HG03342 (cell line): ENCODE data around the gene BGLAP.

Experiments used
- ATAC-seq: cut with Tn5 transposase; IDR thresholded peaks from one replicate; pipeline ENCODE4 v1.9.1; 2021; ENCODE audit warnings: mild to moderate bottlenecking, moderate library complexity; ENCODE audit not compliant: unreplicated experiment

Gene BGLAP

GRCh38 chr1:156289857-156290256 lies 47.9 kb downstream of the BGLAP start:
- no peak for ATAC-seq

DNA sequence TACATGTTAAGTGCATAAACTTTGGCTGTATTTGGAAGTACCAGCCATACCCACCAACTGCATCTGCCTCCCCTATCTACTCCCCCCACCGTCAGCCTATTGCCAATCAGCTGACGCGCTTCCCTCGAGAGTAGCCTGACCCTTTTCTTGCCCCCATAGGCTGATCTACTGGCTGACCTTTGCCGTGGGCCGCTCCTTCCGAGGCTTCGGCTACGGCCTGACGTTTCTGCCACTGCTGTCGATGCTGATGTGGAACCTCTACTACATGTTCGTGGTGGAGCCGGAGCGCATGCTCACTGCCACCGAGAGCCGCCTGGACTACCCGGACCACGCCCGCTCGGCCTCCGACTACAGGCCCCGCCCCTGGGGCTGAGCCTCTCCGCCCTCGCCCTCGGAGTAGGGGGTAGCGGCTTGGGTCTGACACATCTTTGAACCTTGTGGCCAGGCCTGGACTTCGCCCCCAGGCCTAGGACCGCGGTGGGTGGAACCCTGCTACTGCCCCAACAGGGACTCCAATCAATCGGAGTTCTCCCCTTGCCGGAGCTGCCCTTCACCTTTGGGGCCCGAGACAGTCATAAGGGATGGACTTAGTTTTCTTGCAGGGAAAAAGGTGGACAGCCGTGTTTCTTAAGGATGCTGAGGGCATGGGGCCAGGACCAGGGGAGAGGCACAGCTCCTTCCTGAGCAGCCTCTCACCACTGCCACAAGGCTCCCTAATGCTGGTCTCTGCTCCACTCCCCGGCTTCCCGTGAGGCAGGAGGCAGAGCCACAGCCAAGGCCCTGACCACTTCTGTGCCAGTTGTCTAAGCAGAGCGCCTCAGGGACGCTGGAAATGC lies 49.5 kb downstream of the BGLAP start:
- no peak for ATAC-seq
